ENCODE results near the gene GLIS2.
A peak's percentile ranks its signal among the peaks of the same experiment; 100 is the strongest.

GLIS2 gene

DNA sequence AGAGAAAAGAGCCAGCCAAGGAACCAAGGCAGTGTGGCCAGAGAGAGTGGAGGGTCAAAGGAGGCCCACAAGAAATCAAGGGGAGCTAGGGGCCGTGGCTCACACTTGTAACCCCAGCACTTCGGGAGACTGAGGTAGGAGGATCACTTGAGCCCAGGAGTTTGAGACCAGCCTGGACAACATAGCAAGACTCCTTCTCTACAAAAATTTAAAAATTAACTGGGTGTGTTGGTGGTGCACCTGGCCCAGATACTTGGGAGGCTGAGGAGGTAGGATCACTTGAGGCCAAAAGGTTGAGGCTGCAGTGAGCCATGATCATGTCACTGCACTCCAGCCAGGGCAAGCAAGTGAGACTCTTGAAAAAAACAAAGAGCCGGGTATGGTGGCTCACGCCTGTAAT, 24.2 kb upstream of the GLIS2 start:
- no peak overlapping the region for H3K4me2 ChIP-seq (ENCODE audit: low read length)
- no peaks in the 10 kb centered on the region for H3K79me2 ChIP-seq (ENCODE audit: control insufficient read depth, insufficient read depth, low read length)
- no peak overlapping the region for H4K8ac ChIP-seq (ENCODE audit: low read depth, low read length)
- no peak overlapping the region for H3K4me3 ChIP-seq (ENCODE audit: low read length)
- no peak overlapping the region for H2AK5ac ChIP-seq (ENCODE audit: low read length)
- no peak overlapping the region for H2BK15ac ChIP-seq (replicated peaks; ENCODE audit: low read depth)
- no peak overlapping the region for H3K9ac ChIP-seq (ENCODE audit: low read length)
- no peak overlapping the region for H2BK5ac ChIP-seq (ENCODE audit: low read length)
- no peak for DNase-seq
- no peak overlapping the region for H2BK120ac ChIP-seq (ENCODE audit: low read depth, low read length)
- H3K23ac ChIP-seq (ENCODE audit: low read length) = no peak overlapping the region
- no peak overlapping the region for H3K18ac ChIP-seq (ENCODE audit: low read length)
- no CpG with 5 or more reads among the region's 4 CpGs for WGBS (ENCODE audit: extremely low coverage, insufficient coverage, low lambda C conversion rate)
- no peak overlapping the region for H4K5ac ChIP-seq (ENCODE audit: low read length)
- no peak overlapping the region for H3K4ac ChIP-seq (ENCODE audit: low read depth, low read length)
- no peaks in the 10 kb centered on the region for H3K27me3 ChIP-seq (ENCODE audit: insufficient read depth, low read length, poor library complexity)
- no peaks in the 10 kb centered on the region for H3K36me3 ChIP-seq (ENCODE audit: control insufficient read depth, insufficient read depth, low read length)
- no peaks in the 10 kb centered on the region for H3K79me1 ChIP-seq (ENCODE audit: low read length)
- no peak overlapping the region for H3K56ac ChIP-seq (ENCODE audit: low read length)
- no peak overlapping the region for H3K27ac ChIP-seq (ENCODE audit: low read depth, low read length)
- peaks cover 9% of the 10 kb centered on the region for H3K4me1 ChIP-seq (ENCODE audit: control insufficient read depth, low read depth, low read length)

DNA sequence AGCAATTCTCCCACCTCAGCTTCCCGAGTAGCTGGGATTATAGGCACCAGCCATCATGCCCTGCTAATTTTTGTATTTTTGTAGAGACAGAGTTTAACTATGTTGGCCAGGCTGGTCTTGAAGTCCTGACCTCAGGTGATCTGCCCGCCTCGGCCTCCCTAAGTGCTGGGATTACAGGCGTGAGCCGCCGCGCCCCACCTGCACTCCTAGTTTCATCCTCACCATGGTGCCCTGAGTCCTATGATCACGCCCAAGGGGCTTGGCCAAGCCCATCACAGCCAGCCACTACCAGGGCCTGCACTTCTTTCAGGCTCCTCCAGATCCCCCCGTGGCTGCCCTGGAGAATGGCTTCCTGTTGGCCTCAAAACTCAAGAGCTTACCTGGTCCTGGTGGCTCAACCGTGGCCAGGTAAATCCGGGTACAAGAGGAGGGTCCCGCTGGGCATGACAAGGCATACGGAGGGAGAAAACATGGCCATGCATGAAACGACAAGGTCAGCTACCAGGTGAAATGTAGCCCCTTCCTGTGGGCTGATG, 22.6 kb upstream of the GLIS2 start:
- Histone ChIP-seq H3K4me3 (ENCODE audit: low read length) (no peak overlapping the region), H3K9ac (ENCODE audit: low read length) (peak overlapping the region; percentile 52), H2BK15ac (replicated peaks; ENCODE audit: low read depth) (no peak overlapping the region), H3K27ac (ENCODE audit: low read depth, low read length) (peak overlapping the region; percentile 72), H2BK5ac (ENCODE audit: low read length) (peak overlapping the region; percentile 31), H2AK5ac (ENCODE audit: low read length) (peak overlapping the region; percentile 83), H3K79me2 (ENCODE audit: control insufficient read depth, insufficient read depth, low read length) (no peaks in the 10 kb centered on the region), H3K18ac (ENCODE audit: low read length) (no peak overlapping the region), H3K79me1 (ENCODE audit: low read length) (no peaks in the 10 kb centered on the region), H3K56ac (ENCODE audit: low read length) (peak overlapping the region; percentile 52), H3K36me3 (ENCODE audit: control insufficient read depth, insufficient read depth, low read length) (no peaks in the 10 kb centered on the region), H4K5ac (ENCODE audit: low read length) (no peak overlapping the region), H4K8ac (ENCODE audit: low read depth, low read length) (no peak overlapping the region), H3K27me3 (ENCODE audit: insufficient read depth, low read length, poor library complexity) (no peaks in the 10 kb centered on the region), H3K4ac (ENCODE audit: low read depth, low read length) (no peak overlapping the region), H2BK120ac (ENCODE audit: low read depth, low read length) (no peak overlapping the region), H3K23ac (ENCODE audit: low read length) (no peak overlapping the region), H3K4me2 (ENCODE audit: low read length) (peak overlapping the region; percentile 25), H3K4me1 (ENCODE audit: control insufficient read depth, low read depth, low read length) (peaks cover 9% of the 10 kb centered on the region)
- WGBS (ENCODE audit: extremely low coverage, insufficient coverage, low lambda C conversion rate) = no CpG with 5 or more reads among the region's 14 CpGs
- DNase-seq = no peak

DNA sequence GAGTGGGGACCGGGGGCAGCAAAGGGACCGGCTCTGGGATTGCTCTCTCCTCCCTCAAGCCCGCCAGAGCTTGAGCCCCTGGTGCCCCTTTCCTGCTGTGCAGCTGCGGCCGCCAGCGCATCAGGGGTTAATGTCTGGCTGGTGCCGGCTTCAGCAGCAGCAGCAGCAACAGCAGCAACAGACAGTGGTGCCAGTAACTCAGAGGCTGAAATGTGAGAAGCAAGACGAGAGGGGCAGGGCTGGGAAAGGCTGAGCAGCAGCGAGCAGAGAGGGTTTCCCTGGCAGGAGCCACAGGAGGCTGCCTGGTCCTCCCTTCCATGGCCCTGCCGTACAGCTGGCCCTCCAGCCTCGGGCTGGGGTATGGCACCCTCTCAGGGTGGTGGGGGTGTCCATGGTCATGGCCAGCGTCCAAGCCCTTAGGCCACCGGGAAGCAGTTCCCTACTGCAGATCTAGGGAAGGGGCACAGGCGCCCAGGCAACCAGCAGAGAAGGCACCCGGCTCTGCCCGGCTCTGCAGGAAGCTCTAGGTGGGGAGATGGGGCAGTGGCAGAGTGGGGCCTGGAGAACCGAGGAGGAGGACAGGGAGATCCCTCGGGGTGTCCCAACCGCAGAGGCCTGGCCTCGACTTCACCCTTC, 21.9 kb upstream of the GLIS2 start:
- Histone ChIP-seq H3K4me3 (ENCODE audit: low read length) (no peak overlapping the region), H4K5ac (ENCODE audit: low read length) (no peak overlapping the region), H3K27ac (ENCODE audit: low read depth, low read length) (peak overlapping the region; percentile 72), H2BK5ac (ENCODE audit: low read length) (peak overlapping the region; percentile 83), H2BK120ac (ENCODE audit: low read depth, low read length) (no peak overlapping the region), H2BK15ac (replicated peaks; ENCODE audit: low read depth) (no peak overlapping the region), H3K23ac (ENCODE audit: low read length) (no peak overlapping the region), H3K36me3 (ENCODE audit: control insufficient read depth, insufficient read depth, low read length) (no peaks in the 10 kb centered on the region), H3K9ac (ENCODE audit: low read length) (peak overlapping the region; percentile 55), H3K79me2 (ENCODE audit: control insufficient read depth, insufficient read depth, low read length) (no peaks in the 10 kb centered on the region), H3K56ac (ENCODE audit: low read length) (peak overlapping the region; percentile 88), H4K8ac (ENCODE audit: low read depth, low read length) (no peak overlapping the region), H3K79me1 (ENCODE audit: low read length) (no peaks in the 10 kb centered on the region), H3K4ac (ENCODE audit: low read depth, low read length) (peak overlapping the region; percentile 6), H3K4me2 (ENCODE audit: low read length) (peak overlapping the region; percentile 39), H3K27me3 (ENCODE audit: insufficient read depth, low read length, poor library complexity) (no peaks in the 10 kb centered on the region), H3K18ac (ENCODE audit: low read length) (peak overlapping the region; percentile 34), H2AK5ac (ENCODE audit: low read length) (peak overlapping the region; percentile 11), H3K4me1 (ENCODE audit: control insufficient read depth, low read depth, low read length) (peaks cover 9% of the 10 kb centered on the region)
- no CpG with 5 or more reads among the region's 20 CpGs for WGBS (ENCODE audit: extremely low coverage, insufficient coverage, low lambda C conversion rate)
- DNase-seq = peak; percentile 95

DNA sequence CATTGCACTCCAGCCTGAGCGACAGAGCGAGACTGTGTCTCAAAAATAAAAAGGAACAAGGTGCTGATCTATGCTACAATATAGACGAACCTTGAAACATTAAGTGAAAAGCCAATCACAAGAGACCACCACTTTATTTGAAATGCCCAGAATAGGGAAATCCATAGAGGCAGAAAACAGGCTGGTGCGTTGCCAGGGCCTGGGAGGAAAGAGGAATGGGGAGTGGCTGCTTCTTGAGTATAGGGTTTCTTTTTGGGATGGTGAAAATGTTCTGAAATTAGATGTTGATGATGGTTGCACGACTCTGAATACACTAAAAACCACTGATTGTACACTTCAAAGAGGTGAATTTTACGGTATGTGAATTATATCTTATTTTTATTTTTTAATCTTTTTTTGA, 20.3 kb upstream of the GLIS2 start:
- no peaks in the 10 kb centered on the region for H3K79me1 ChIP-seq (ENCODE audit: low read length)
- H3K27ac ChIP-seq (ENCODE audit: low read depth, low read length) = no peak overlapping the region
- no peak overlapping the region for H3K4ac ChIP-seq (ENCODE audit: low read depth, low read length)
- no peak overlapping the region for H3K18ac ChIP-seq (ENCODE audit: low read length)
- no peaks in the 10 kb centered on the region for H3K36me3 ChIP-seq (ENCODE audit: control insufficient read depth, insufficient read depth, low read length)
- no peaks in the 10 kb centered on the region for H3K79me2 ChIP-seq (ENCODE audit: control insufficient read depth, insufficient read depth, low read length)
- WGBS (ENCODE audit: extremely low coverage, insufficient coverage, low lambda C conversion rate) = no CpG with 5 or more reads among the region's 6 CpGs
- DNase-seq = no peak
- H4K8ac ChIP-seq (ENCODE audit: low read depth, low read length) = no peak overlapping the region
- H3K4me2 ChIP-seq (ENCODE audit: low read length) = no peak overlapping the region
- H3K4me3 ChIP-seq (ENCODE audit: low read length) = no peak overlapping the region
- no peak overlapping the region for H2BK120ac ChIP-seq (ENCODE audit: low read depth, low read length)
- H3K56ac ChIP-seq (ENCODE audit: low read length) = no peak overlapping the region
- no peak overlapping the region for H2AK5ac ChIP-seq (ENCODE audit: low read length)
- H3K4me1 ChIP-seq (ENCODE audit: control insufficient read depth, low read depth, low read length) = peaks cover 11% of the 10 kb centered on the region
- no peak overlapping the region for H3K9ac ChIP-seq (ENCODE audit: low read length)
- H3K27me3 ChIP-seq (ENCODE audit: insufficient read depth, low read length, poor library complexity) = no peaks in the 10 kb centered on the region
- H2BK5ac ChIP-seq (ENCODE audit: low read length) = no peak overlapping the region
- no peak overlapping the region for H3K23ac ChIP-seq (ENCODE audit: low read length)
- no peak overlapping the region for H2BK15ac ChIP-seq (replicated peaks; ENCODE audit: low read depth)
- H4K5ac ChIP-seq (ENCODE audit: low read length) = no peak overlapping the region

DNA sequence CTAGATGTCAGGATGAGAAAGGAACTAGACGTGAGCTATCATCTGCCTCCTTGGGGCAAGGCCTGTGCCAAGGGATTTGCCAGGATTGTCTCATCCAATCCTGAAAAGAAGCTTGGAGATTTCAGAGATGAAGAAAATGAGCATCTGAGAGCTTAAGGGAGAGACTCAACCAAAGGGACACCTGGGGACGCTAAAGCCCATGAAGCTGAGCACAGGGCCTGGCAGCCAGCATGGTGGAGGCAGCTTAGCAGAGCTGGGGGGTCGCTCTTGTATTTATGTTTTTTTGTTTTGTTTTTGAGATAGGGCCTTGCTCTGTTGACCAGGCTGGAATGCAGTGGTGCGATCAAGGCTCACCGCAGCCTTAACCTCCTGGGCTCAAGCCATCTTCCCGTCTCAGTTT, 18.4 kb upstream of the GLIS2 start:
- no peak overlapping the region for H3K4me2 ChIP-seq (ENCODE audit: low read length)
- H3K18ac ChIP-seq (ENCODE audit: low read length) = no peak overlapping the region
- no peak overlapping the region for H3K9ac ChIP-seq (ENCODE audit: low read length)
- H3K27me3 ChIP-seq (ENCODE audit: insufficient read depth, low read length, poor library complexity) = no peaks in the 10 kb centered on the region
- H3K79me1 ChIP-seq (ENCODE audit: low read length) = no peaks in the 10 kb centered on the region
- H2BK15ac ChIP-seq (replicated peaks; ENCODE audit: low read depth) = no peak overlapping the region
- H3K4me1 ChIP-seq (ENCODE audit: control insufficient read depth, low read depth, low read length) = peaks cover 11% of the 10 kb centered on the region
- DNase-seq = no peak
- no peak overlapping the region for H3K27ac ChIP-seq (ENCODE audit: low read depth, low read length)
- H4K5ac ChIP-seq (ENCODE audit: low read length) = no peak overlapping the region
- no peak overlapping the region for H2AK5ac ChIP-seq (ENCODE audit: low read length)
- WGBS (ENCODE audit: extremely low coverage, insufficient coverage, low lambda C conversion rate) = no CpG with 5 or more reads among the region's 6 CpGs
- H3K79me2 ChIP-seq (ENCODE audit: control insufficient read depth, insufficient read depth, low read length) = no peaks in the 10 kb centered on the region
- H4K8ac ChIP-seq (ENCODE audit: low read depth, low read length) = no peak overlapping the region
- no peak overlapping the region for H3K23ac ChIP-seq (ENCODE audit: low read length)
- no peak overlapping the region for H2BK120ac ChIP-seq (ENCODE audit: low read depth, low read length)
- H3K56ac ChIP-seq (ENCODE audit: low read length) = no peak overlapping the region
- no peak overlapping the region for H3K4me3 ChIP-seq (ENCODE audit: low read length)
- no peak overlapping the region for H2BK5ac ChIP-seq (ENCODE audit: low read length)
- H3K4ac ChIP-seq (ENCODE audit: low read depth, low read length) = no peak overlapping the region
- H3K36me3 ChIP-seq (ENCODE audit: control insufficient read depth, insufficient read depth, low read length) = no peaks in the 10 kb centered on the region

Data from mesendoderm (in vitro differentiated cells).